Stimulated activated naive CD4-positive, alpha-beta T cell (primary cell): ENCODE measurements around the gene TEKT4.
A peak's percentile ranks its signal among the peaks of the same experiment; 100 is the strongest.
"Not testable (repeated sequence)": the region's sequence is repeated elsewhere in the genome, so short reads cannot be mapped to it uniquely, and the experiment has no call there.

Experiments used
- DNase-seq, 6 experiments: peaks; one replicate each; lab custom pipeline; 2025; lab: John Stamatoyannopoulos, UW

Gene TEKT4, protein sequence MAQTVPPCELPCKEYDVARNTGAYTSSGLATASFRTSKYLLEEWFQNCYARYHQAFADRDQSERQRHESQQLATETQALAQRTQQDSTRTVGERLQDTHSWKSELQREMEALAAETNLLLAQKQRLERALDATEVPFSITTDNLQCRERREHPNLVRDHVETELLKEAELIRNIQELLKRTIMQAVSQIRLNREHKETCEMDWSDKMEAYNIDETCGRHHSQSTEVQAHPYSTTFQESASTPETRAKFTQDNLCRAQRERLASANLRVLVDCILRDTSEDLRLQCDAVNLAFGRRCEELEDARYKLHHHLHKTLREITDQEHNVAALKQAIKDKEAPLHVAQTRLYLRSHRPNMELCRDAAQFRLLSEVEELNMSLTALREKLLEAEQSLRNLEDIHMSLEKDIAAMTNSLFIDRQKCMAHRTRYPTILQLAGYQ

DNA sequence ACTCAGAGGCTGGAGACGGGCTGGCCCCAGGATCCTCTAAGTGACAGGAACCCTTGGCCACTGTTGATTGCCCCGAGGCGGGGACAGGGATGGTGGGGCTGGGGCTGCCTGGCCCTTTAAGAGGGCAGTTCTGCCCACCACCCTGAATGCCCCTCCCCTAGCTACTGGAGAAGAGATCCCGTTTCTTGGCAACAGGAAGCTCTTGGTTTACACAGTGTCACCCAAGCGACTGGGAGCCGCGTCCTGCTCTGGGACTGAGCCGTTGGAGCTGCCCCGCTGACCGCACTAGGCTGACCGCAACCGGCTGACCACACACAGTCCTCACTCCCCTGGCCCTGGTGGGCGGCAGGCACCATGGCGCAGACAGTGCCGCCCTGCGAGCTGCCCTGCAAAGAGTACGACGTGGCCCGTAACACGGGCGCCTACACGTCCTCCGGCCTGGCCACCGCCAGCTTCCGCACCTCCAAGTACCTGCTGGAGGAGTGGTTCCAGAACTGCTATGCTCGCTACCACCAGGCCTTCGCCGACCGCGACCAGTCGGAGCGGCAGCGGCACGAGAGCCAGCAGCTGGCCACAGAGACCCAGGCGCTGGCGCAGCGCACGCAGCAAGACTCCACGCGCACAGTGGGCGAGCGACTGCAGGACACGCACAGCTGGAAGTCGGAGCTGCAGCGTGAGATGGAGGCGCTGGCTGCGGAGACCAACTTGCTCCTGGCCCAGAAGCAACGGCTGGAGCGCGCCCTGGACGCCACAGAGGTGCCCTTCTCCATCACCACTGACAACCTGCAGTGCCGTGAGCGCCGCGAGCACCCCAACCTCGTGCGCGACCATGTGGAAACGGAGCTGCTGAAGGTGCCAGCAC lies at the start of gene TEKT4:
Gene TEKT4, plus strand, starts transcription at position 205 of the 862 bp plus-strand sequence. Its CDS starts 150 bp downstream, at position 355.
- DNase-seq = no peak

DNA sequence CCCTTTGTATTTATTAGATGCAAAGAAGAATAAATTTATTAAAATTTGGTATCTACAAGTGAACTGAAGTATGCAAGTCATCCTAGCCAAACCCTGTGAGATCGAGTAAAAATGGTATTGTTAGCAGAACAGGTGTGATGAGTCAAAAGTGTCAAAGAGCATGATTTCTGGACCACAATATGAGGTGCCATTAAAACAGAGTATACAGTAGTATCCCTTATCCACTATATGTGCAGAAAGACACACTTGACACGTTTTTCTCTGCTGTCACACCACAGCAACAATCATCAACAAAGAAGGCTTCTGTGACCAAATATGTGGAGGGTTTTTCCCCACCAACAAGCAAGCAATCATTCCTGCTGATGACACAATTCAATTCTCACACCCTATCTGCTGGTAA lies 32.0 kb upstream of the TEKT4 start:
- DNase-seq = not testable (repeated sequence)

DNA sequence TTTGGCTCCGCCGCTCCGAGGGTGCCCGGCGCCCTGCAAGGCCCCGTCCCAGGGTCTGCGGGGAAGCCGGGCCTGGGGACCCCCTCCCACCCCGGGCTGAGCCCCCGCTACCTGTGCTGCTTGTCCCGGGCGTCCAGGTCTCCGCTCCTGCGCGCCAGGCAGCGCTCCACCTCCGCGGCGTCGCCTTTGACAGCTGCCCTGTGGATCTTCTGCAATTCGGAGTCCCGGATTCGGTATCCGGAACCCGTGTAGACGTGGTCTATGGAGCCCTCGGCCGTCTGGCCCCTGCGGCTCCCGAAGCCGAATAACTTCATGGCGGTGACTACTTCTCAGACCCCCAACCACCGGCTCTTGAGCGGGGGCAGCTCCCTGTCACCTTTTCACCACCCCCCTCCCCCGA lies 14.4 kb upstream of the TEKT4 start:
- DNase-seq = not testable (repeated sequence)

DNA sequence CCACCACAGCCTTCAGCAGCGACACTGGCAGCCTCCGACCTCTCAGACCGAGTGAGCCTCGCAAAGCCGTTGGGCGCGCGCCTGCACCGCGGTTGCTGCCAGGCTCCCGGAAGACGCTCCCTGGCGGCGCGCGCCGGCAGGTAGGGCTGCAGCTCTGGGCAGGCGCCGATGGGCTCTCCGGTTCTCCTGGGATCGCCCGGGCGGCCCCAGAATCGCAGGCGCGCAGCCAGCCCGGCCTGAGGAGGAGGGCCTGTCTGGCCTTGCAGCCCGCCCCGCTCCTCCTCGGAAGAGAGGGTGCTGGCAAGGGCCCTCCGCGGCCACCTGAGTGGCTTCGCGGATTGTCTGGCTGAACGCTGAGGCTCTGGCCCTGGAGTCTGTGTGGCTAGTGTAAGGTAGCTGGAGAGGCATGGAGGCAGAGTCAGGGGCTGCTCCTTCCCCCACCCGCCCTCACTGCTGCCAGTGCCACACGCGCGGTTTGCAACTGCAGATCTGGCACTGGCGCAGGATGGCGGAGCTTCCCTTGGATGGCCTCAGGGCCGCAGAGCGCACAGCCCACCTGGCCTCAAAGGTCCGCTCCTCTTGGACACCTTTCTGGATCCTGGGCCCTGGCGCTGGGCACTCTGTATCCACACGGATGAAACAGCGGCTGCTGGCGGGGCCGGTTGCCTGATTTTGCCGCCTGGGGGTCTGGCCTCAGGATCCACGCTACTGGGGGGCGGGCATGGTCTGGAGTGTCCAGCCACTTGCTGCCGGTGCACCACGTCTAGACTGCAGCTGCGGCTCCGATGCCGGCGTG lies 13.7 kb upstream of the TEKT4 start:
- DNase-seq = not testable (repeated sequence)

DNA sequence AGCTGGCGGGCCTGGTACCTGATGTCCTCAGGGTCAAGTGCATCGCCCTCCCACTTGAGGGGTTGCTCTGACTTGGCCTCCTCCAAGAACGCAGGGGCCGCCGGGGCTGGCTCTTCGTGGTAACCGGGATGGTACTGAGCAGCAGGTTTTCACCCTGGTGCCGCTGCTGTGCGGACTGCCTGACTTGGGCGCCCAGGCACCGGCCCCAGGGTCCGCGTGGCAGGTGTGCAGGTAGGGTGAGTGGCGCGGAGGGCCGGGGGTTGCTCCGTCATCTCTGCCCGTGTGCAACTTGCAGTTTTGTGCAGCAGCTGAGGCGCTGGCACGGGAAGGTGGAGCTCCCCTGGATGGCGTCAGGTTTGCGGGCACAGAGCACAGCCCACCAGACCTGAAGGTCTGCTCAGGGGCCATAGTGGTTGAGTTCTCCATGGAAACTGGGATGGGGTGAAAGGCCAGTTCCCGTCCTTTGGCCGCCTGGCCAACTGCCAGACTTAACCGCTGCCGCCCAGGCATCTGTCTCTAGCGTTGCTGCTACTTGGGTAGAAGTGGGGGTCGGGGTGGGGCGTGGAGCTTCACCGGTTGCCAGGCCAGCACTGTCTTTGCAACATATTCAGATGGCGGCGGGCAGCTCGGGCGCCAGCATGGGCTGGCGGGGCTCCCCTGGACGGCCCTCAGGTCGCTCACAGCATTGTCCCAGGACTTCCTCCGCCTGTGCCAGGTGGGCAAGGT lies 12.9 kb upstream of the TEKT4 start:
- not testable (repeated sequence) for DNase-seq

DNA sequence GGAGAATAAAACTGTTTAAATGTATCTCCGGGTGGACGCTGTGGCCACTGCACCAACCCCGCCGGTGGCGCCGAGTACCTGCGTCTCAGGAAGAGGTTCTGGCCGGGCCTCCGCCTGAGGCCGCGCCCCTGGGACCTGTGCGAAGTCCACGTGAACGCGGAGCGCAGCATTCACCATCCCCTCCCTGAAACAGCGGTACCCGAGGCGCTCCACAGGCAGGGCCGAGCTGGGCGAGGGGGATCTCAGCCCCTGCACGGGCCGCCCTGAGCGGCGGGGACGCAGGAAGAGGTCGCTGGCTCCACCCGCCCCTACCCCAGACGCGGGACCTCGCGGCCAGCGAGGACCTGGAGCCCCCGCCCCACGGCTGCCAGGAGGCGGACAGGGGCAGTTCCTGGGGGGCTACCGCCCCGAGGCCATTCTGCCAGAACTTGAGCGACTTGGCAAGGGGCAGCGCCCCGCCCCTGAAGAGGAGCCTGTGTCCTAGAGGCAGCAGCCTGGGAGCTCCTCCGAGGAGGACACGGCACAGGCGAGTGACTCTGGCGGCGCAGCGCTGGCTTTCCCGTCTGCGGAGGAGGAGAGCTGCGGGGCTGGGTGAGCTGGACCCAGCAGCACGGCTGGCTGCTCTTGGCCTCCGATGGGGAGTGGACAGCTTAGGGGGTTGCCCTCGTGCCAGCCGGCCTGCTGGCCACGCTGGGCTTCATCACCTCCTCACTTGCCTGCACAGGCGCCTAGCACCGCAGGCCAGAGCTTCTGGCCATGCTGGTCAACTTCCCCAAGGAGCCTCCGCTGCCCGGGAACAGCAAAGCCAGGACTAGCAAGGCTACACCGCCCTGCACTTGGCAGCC lies 9.7 kb upstream of the TEKT4 start:
- no peak for DNase-seq

DNA sequence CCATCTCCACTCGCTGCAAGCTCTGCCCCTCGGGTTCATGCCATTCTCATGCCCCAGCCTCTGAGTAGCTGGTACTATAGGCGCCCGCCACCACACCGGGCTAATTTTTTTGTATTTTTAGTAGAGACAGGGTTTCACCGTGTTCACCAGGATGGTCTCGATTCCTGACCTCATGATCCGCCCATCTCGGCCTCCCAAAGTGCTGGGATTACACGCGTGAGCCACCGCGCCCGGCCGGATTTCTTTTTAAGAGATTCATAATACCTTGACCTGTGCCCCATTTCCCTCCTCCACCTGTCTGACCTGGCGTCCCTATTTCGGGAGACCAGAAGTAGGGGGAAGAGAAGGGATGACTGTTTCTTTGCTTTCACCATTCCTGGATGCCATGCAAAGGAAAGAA lies 8.3 kb upstream of the TEKT4 start:
- not testable (repeated sequence) for DNase-seq

DNA sequence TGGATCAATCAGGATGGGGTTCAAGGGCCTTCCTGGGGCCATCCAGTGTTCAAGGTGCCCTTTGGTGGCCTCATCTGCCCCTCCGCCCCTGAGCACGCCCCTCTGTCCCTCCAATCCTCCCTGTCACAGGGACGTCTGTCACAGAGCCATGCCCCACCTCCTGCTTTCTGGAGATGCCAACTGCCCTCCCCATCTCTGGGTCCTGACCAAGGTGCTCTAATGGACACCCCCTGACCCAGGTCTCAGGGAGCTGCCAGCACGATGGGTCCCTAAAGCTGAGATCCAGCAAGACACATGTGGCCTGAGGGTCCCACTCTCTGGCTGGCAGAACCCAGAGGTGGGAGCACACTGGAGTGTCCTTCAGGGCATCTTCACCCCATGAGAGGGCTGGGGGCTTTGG lies 2.1 kb upstream of the TEKT4 start:
- DNase-seq = no peak

DNA sequence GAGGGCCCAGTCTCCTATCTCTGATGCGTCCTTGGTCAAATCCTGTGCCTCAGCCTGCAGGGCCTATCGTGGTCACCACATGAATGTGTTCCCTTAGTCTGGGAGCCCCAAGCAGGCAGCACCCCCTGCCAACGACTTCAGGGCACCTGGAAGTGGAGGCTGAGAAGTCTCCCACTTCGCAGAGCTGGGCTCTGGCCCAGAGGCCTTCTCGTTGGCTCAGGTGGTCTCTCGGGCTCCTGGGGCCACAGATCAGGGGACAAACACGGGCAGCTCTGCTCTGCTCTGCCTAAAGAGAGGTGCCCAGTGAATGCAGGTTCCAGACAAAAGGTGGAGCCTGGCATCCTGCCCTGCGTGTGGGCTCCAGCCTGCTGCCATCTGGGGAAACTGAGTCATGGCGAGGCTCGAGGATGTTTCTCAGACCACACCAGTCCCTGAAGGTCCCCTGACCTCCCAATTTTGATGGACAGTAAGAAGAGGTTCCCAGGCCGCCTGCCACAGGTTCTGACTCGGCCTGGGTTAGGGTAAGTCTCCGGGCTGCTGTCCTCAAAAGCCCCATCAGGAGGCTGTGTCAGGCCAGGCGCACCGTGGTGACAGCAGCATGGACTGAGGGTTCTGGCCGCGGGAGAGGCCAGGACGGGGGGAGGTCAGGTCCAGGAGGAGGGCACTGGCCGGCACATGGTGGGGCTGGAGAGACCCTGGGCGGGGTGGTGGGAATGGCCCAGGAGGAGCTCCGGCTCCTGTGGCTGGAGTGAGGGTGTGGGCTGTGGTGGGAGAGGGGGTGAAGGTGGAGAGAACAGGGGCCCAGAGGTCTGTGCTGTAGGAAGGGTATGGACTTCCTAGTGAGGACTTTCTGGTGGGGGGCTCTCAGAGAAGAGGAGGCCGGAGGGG lies 1.4 kb upstream of the TEKT4 start:
- no peak for DNase-seq

DNA sequence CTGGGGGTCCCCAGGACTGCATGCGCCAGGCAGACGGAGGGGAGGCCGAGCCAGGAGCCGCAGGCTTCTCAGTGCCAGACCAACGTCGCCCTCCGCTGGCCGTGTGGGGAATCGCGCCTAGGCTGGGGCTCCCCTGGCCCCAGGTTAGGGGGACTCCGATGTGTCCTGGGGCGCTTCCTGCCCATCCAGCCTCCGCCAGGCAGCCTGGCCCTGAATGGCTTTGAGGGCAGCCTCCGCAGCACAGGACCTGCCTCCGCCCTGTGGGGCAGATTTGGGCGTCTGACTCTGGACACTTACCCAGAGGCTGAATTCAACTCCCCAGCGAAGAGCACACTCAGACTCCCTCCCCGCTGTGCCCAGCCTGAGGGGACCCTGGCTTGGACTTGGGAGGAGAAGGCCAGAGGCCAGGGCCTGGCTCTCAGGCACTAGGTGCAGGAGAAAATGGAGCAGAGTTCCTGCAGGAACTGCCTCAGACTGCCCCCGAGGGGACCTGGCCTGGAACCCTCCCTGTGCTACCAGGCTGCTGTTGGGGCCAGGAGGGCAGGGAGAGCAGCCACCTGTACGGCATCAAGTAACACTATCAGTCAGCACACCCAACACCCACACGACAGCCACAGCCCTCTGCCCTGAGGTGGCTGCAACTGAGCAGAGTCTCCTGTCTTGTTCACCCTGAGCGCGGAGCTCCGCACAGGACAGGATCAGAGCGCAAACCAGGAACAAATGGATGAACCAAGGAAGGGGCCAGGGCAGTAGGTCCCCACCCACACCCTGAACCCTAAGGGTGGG lies 597 bp upstream of the TEKT4 start:
- DNase-seq = no peak

DNA sequence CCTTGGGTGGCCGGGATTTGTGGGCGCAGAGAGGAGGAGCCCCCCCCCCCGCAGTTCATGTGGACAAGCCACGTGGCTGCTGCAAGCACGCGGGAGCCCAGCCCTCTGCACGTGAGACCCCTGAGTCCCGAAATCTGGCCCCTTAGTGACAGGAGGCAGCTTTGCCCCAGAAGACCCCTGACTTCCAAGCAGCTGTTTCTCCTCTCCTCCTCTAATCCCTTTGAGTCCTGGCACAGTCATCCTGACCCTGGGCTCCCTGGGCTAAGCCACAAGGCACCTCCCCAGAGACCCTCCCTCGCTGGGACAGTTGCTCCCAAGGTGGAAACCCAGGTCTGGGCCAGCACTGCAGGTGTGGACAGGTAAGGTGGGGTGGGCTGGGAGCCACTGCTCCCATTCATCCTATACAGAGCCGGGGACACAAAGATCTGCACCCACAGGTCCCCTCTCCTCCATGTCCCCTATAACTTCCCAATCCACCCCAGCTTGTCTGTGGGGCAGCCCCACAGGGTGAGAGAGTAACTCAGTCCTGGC lies 923 bp downstream of the TEKT4 start:
- DNase-seq = no peak

DNA sequence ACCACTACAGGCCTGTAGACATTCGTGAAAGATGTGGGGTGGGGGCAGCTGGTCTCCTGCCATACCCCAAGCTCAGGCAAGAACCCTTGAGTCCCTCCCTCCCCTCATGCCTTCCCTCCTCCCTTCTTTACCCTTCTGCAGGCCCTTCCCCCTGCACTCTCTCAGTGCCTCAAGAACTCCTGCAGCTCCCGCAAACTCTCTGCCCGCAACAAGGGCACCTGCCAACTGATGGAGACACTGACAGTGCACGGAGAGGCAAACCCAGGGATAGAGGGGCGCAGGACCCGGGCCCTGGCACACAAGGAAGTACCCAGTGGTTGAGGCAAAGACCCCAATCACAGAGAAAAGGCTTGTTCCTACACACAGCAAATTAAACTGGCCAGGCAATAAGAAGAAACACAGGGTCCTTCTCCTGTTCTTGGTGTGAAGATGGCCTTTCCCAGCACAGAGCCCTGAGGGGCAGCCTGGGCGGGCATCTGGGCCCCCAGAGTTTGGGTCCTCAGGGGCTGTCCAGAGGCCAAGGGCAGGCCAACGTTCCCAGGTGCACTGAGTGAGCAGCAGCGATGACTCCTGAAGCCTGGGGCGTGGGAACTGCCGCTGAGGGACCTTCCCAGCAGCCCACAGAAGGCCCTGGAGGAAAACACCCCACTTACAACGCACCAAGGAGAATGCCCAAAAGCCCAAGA lies 1.6 kb downstream of the TEKT4 start:
- no peak for DNase-seq

DNA sequence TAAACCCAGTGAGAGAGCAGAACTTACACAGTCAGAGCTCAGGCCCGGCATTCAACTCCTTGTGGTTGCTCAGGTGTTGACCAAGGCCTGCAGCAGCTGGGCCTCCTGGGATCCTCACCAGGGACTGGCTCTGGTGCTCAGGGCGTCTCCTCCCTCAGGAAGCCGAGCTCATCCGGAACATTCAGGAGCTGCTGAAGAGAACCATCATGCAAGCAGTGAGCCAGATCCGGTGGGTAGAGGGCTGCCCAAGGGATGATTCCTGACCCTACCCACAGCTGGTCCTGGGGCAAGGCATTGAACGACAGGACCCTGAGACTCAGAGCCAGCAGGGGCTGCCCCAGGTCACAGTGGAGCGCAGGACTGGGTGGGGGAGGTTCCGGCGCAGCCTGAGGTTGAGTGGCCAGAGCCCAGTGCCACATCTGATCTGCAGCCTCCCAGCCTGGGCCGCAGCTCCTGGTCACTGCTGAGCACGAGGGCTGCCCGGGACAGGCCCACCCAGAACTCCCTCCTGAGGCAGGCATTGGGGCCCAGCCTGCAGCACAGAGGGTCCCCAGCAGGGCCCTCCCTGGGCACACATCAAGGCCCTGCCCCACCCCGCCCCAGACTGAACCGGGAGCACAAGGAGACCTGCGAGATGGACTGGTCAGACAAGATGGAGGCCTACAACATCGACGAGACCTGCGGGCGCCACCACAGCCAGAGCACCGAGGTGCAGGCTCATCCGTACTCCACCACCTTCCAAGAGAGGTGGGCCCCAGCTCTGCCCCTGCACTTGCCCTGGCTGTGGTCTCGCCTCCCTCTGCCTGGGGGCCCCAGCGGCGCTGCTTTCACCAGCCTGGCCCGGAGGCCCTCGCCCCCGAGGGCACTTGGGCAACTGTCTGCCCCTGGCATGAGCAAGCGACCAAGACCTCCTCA lies 2.4 kb downstream of the TEKT4 start:
- no peak for DNase-seq

DNA sequence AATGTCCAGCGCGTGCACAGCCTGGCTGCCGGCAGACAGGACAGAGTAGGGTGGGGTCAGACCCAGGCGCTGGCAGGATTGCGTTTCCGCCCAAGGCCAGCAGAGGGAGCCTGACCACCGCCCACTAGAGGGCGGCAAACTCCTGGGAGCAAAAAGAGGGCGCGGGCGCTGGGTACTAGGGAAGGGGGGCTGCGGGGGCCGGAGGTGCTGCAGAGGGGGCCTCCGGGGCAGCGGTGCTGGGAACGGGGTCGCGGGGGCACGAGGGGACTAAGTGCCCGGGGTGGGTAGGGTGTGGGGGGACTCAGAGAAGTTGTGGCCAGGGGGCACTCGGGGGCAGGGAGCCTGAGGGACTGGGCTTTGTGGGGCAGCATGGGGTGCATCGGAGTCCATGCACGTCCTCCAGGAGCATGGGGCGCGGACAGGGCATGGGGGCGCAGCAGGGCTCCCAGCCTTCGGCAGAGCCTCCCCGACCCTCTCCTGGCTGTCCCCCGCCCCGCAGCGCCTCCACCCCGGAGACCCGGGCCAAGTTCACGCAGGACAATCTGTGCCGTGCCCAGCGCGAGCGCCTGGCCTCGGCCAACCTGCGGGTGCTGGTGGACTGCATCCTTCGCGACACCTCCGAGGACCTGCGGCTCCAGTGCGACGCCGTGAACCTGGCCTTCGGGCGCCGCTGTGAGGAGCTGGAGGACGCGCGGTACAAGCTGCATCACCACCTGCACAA lies 3.2 kb downstream of the TEKT4 start:
- peak in 5 of 6 experiments; percentile 23 to 55 (median 42) for DNase-seq

DNA sequence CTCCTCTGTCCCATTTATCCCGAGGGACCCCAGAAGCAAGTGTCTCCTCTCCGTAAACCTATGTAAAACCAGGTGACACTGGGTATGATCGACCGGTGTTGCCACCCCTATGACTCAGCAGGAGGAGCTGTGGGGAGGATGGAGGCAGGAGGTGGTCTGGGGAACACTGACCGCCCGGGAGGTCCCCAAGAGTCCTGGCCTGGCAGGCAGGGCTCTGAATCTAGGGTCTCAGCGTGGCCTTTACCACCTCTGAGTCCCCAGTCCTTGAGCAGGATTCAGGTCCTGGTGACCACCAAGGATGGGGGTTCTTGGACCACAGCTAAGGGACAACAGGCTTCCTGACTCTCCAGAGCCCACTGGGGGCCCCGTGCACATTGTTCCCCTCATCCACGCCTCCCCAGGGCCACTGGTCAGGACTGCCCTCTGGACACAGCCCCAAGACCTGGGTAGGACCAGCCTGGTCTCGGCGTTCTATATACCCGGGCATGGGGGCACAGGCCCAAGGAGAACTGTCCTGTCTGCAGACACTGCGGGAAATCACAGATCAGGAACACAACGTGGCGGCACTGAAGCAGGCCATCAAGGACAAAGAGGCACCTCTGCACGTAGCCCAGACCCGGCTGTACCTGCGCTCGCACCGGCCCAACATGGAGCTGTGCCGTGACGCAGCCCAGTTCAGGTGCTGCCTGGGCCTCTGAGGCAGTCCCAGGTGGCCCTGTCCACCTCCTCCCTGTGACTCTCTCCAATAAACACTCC lies 4.0 kb downstream of the TEKT4 start:
- peak in 1 of 6 experiments; percentile 4 for DNase-seq
